AG04449 (cell line): ENCODE measurements around the gene SLC25A23.
"Not testable (repeated sequence)": the region's sequence is repeated elsewhere in the genome, so short reads cannot be mapped to it uniquely, and the experiment has no call there.

Source experiments
- CTCF ChIA-PET: fragments of 350-600 bp; formaldehyde crosslinking; extraction: SDS; loops from one replicate; lab custom pipeline; 2021; ENCODE audit warnings: antibody characterized with exemption; lab: Yijun Ruan, JAX
- POLR2A ChIA-PET: fragments of 400-600, 350-600 bp; formaldehyde crosslinking; extraction: SDS; loops from one replicate; lab custom pipeline; 2020; ENCODE audit warnings: antibody characterized with exemption, inconsistent platforms; lab: Yijun Ruan, JAX
- DNase-seq: peaks from one replicate; pipeline ENCODE4 v3.0.0-alpha.2; 2010; ENCODE audit warnings: low read depth, low spot score
- H3K4me3 ChIP-seq: 2 replicates; pipeline ENCODE4 v1.5.1; 2011; ENCODE audit warnings: low read depth, mild to moderate bottlenecking, control low read depth, low read length
- TF ChIP-seq, protein P1 (sequence below): IDR thresholded peaks from one replicate; pipeline ENCODE4 v1.5.1; 2011; ENCODE audit warnings: mild to moderate bottlenecking, moderate library complexity, low read length, control low read depth, inconsistent platforms; ENCODE audit not compliant: insufficient read depth; ENCODE audit errors: missing control alignments

Gene SLC25A23

DNA sequence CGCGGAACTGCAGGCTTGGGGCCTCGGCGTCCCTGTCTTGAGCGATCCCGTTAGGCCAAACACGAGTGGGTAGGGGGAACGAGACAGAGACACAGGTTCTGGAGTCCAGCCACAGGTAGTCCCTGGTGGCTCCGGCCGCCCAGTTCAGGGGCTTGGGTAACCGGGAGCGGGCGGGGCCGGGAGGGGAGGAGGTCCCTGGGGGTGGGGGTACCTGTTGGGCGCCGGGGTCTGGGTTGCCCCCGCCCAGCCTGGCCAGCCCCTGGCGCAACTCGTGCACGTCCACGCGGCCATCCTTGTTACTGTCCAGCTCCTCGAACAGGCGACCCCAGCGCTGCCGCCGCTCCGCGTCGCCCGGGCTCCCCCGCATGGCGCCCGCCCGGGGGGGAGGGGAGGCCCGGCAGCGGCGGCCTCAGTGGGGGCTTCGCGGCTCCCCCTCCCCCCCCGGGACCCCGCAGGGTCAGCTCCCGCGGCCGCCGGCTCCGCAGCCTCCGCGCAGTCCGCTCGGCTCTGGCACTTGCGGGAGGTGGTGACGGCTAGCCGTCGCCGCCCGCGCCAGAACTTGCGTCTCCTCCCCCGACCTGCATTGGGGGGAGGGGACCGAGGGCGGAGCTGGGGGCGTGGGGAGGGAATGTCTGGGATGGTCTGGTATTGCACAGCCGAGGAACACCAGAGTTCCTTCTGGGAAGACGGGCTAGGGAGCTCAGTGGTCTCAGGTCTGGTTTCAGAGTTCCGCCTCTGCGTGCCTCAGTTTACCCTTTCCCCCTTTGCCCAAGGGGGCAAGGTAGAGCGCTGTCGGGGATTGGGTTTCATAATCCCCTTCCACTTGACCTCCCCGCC, at the start of gene SLC25A23:
Gene SLC25A23 (minus strand): TSS at position 531 of the 837 bp plus-strand sequence. CDS start 164 bp downstream, at position 367.
- POLR2A ChIA-PET, result no interaction called here
- H3K4me3 ChIP-seq, result peak within 1 kb of the TSS; percentile 74
- TF ChIP-seq, protein P1, sequence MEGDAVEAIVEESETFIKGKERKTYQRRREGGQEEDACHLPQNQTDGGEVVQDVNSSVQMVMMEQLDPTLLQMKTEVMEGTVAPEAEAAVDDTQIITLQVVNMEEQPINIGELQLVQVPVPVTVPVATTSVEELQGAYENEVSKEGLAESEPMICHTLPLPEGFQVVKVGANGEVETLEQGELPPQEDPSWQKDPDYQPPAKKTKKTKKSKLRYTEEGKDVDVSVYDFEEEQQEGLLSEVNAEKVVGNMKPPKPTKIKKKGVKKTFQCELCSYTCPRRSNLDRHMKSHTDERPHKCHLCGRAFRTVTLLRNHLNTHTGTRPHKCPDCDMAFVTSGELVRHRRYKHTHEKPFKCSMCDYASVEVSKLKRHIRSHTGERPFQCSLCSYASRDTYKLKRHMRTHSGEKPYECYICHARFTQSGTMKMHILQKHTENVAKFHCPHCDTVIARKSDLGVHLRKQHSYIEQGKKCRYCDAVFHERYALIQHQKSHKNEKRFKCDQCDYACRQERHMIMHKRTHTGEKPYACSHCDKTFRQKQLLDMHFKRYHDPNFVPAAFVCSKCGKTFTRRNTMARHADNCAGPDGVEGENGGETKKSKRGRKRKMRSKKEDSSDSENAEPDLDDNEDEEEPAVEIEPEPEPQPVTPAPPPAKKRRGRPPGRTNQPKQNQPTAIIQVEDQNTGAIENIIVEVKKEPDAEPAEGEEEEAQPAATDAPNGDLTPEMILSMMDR, result no peak
- CTCF ChIA-PET, result no interaction called here
- DNase-seq, result no peak

DNA sequence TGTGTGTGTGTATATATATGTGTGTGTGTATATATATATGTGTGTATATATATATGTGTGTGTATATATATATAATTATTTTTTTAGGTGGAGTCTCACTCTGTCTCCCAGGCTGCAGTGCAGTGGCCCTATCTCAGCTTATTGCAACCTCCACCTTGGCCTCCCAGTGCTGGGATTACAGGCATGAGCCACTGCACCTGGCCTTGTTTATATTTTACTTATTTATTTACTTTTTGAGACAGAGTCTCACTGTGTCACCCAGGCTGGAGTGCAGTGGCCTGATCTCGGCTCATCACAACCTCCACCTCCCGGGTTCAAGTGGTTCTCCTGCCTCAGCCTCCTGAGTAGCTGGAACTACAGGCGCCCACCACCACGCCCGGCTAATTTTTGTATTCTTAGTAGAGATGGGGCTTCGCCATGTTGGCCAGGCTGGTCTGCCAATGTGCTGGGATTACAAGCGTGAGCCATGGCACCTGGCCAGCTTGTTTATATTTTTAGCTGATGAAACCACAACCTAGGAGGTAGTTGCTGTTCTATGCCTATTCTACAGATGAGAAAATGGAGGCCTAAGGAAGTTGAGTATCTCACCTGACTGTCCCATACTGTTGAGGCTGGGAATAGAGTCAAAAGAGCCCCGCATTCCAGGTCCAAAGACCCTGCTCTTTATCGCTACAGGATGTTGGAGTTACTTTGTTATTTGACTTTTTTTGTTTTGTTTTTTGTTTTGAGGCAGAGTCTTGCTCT, 48.6 kb upstream of the SLC25A23 start:
- H3K4me3 ChIP-seq, DNase-seq, POLR2A ChIA-PET: not testable (repeated sequence)
- CTCF ChIA-PET, result interaction anchor here (1.2 to 3.4 kb wide), 2 partner anchors 9 to 123 kb away, joined by 3 to 21 read pairs; no protein-coding TSS in a partner anchor

DNA sequence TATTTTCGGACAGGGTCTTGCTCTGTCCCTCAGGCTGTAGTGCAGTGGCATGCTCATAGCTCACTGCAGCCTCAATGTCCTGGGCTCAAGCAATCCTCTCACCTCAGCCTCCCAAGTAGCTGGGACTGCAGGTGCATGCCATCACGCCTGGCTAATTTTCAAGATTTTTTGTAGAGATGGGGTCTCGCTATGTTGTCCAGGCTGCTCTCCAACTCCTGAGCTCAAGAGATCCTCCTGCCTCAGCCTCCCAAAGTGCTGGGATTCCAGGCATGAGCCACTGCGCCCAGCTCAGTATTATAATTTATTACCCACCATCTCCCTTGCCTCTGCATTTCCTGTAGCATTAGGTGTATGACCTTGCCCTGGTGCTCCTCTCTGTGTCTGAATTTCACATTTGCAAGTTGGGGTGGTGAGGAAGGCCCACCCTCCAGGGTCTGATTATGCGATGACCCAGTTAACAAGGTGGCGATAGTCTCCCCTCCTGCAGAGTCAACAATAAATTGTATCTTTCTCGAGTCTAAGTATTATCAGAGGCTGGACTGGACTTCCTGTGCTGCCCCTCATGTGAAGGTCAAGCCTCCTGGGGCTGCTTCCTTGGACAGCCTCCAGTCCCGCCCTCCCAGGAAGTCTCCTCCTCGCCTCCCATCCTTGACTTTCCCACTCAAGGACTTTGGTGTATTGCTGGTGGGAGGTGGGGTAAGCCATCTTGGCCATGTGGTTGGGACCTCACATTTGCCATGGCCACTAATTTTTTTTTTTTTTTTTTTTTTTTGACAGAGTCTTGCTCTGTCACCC, 44.0 kb upstream of the SLC25A23 start:
- TF ChIP-seq, protein P1, result no peak
- CTCF ChIA-PET, result no interaction called here
- no peak for DNase-seq
- H3K4me3 ChIP-seq, result no peak overlapping the region
- POLR2A ChIA-PET, result interaction anchor here (0.6 kb wide), 1 partner anchor 28 kb away, joined by 3 read pairs; no protein-coding TSS in a partner anchor

DNA sequence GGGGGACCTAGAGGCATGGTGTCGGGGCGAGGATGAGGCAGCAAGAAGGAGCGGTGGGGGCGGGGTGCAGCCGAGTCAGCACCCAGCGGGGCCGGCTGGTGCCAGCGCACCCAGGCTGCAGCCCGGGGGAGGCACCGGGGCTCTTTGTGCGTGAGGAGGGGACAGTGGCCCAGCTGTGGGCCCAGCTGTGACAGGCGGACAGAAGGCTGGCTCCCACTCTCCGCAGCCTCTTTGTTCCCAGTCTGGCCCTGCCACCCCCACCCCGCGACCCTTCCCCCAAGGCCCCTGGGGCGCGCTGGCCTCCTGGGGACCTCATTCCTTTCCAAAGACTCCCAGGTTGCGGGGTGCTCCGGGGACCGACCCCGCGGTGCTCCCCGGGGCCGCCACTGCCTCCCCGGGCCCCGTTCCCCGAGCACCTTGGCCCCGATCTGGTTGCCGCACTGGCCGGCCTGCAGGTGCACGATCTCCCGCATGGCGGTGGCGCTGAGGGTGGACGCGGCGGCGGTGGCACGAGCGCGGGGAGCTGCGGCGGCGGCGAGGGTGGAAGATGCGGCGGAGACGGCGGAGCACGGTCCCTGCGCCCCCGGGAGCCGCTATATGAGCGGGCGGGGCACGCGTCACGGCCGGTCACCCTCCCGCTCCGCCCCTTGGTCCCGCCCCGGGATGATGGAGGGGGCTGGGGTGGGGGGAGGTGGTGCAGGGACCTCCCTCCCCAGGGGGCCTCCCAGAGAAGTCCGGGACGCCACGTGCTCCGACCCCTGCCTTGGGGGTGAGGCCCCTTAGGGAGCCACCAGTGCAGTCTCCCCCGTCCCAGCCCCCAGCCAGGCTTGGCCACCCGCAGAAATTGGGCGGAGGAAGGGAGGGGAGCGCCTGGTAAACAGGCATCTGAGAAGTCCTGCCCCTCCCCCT, 42.4 kb upstream of the SLC25A23 start, which contains the start of gene TUBB4A:
Gene TUBB4A (minus strand): TSS at position 570 of the 909 bp plus-strand sequence. CDS start 97 bp downstream, at position 473.
- CTCF ChIA-PET, result no interaction called here
- no peak for DNase-seq
- no peak within 1 kb of the TSS for H3K4me3 ChIP-seq
- POLR2A ChIA-PET, result no interaction called here
- TF ChIP-seq, protein P1, result no peak

DNA sequence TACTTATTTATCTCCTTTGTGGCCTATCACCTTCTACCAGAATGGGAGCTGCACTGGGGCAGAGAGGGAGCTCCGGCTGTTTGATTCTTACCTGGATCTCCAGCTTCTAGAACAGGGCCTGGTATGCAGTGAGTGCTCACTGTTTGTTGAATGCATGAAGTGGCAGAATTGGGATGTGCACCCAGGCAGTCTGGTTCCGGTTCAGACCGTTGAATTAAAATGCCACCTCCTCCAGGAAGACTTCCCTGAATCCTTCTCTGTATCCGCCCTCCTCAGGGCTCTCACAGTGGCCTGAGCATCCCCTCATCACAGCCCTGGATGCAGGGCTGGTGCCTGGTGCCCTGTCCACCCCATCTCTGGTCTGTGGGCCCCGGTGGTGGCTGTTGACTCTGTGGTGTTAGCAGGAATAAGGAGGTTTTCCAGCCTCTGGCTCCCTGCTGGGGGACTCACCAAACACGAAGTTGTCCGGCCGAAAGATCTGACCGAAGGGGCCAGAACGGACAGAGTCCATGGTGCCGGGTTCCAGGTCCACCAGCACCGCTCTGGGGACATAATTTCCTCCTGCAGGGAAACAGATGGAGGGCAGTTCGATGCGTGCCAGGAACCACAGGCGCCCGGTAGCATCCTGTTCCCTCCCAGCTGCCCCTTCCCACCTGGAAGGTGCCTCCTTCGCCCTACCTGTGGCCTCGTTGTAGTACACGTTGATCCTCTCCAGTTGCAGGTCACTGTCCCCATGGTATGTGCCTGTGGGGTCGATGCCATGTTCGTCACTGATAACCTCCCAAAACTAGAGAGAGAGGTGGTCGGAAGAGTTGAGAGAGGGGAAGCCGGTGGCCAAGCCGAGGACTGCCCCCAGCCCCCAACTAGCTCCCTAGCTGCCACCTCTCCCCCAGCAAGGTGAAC, 41.5 kb upstream of the SLC25A23 start:
- no peak for DNase-seq
- ChIA-PET CTCF (interaction anchor here (1.0 kb wide), 1 partner anchor 10 kb away, joined by 3 read pairs; no protein-coding TSS in a partner anchor), POLR2A (no interaction called here)
- TF ChIP-seq, protein P1, result no peak
- H3K4me3 ChIP-seq, result no peak overlapping the region
